OCI-LY7 (cell line): ENCODE results near the gene PCNX1.

Source experiments
- EZH2phosphoT487 ChIP-seq: fragments of 200-600 bp; sonication (generic); IDR thresholded peaks from 2 replicates; pipeline ENCODE4 v1.6.1; 2018; ENCODE audit warnings: low read depth, borderline replicate concordance, mild to moderate bottlenecking, mixed run types, antibody characterized with exemption, low read length, moderate library complexity, mixed read lengths
- TF ChIP-seq, protein P1 (sequence below): fragments of 200-600 bp; sonication (generic); conservative IDR thresholded peaks from 2 replicates; pipeline ENCODE4 v1.5.1; 2014; ENCODE audit warnings: mild to moderate bottlenecking, antibody characterized with exemption, low read length, moderate library complexity, mixed read lengths

- TF ChIP-seq, protein P1, sequence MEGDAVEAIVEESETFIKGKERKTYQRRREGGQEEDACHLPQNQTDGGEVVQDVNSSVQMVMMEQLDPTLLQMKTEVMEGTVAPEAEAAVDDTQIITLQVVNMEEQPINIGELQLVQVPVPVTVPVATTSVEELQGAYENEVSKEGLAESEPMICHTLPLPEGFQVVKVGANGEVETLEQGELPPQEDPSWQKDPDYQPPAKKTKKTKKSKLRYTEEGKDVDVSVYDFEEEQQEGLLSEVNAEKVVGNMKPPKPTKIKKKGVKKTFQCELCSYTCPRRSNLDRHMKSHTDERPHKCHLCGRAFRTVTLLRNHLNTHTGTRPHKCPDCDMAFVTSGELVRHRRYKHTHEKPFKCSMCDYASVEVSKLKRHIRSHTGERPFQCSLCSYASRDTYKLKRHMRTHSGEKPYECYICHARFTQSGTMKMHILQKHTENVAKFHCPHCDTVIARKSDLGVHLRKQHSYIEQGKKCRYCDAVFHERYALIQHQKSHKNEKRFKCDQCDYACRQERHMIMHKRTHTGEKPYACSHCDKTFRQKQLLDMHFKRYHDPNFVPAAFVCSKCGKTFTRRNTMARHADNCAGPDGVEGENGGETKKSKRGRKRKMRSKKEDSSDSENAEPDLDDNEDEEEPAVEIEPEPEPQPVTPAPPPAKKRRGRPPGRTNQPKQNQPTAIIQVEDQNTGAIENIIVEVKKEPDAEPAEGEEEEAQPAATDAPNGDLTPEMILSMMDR = no peak
- no peak for TF ChIP-seq EZH2phosphoT487
Observed at GRCh38 chr14:70956511-70956910, 49.3 kb downstream of the PCNX1 start.
